ENCODE results near the gene VPS33A. TPM values are rescaled to one million over a fixed set of nuclear protein-coding genes. Genes with fewer than 3 reads are reported as not detected.

The VPS33A gene
- total and polyA plus RNA-seq, 10 of the 15 experiments (the other 5 are each of a cell fraction or from before 2014, with no cell fraction given) = 7.7 to 33.6 (median 21.6) TPM

GRCh38 chr12:122225683-122226365, 40.5 kb downstream of the VPS33A start, which contains the start of gene DIABLO (continued):
- TF ChIP-seq WRNIP1 (IDR thresholded peaks at IDR 0.05; ENCODE audit: borderline replicate concordance, low read depth, low read length) (no peak), NR2F1 (conservative IDR thresholded peaks at IDR 0.05) (peak; percentile 91), BCL11A (IDR thresholded peaks at IDR 0.05; ENCODE audit: low read depth, low read length) (no peak), NR2C2 (IDR thresholded peaks at IDR 0.05; ENCODE audit: borderline replicate concordance, control insufficient read depth, insufficient read length, low read depth) (no peak), BACH1 (IDR thresholded peaks at IDR 0.05; ENCODE audit: borderline replicate concordance) (peak; percentile 79; the same call in 1 of the 2 replicates), E2F8 (IDR thresholded peaks at IDR 0.05; ENCODE audit: low read depth, partially characterized antibody) (no peak), ZNF592 (IDR thresholded peaks at IDR 0.05) (no peak), TARDBP (IDR thresholded peaks at IDR 0.05; ENCODE audit: borderline replicate concordance) (0 out of 2 replicates have a peak, but pooled peaks have one; percentile 22), FOS (IDR thresholded peaks at IDR 0.05; ENCODE audit: borderline replicate concordance, extremely low read depth, insufficient read length) (no peak), IKZF2 (IDR thresholded peaks at IDR 0.05) (no peak; a peak in 1 of 4 replicates), STAT3 (IDR thresholded peaks at IDR 0.05; ENCODE audit: low read depth, low read length) (no peak), YBX1 (IDR thresholded peaks at IDR 0.05) (no peak), E2F4 (IDR thresholded peaks at IDR 0.05; ENCODE audit: low read depth, low read length) (no peak), SMARCA5 (IDR thresholded peaks at IDR 0.05) (0 out of 2 replicates have a peak, but pooled peaks have one; percentile 34), CBFB (IDR thresholded peaks at IDR 0.05; ENCODE audit: low read depth) (peak; percentile 68), ZNF687 (IDR thresholded peaks at IDR 0.05) (peak; percentile 46; the same call in 1 of the 2 replicates), JUND (IDR thresholded peaks at IDR 0.05; ENCODE audit: low read depth, low read length) (no peak), SMC3 (IDR thresholded peaks at IDR 0.05; ENCODE audit: borderline replicate concordance, low read length) (no peak)
